Measurements from ENCODE around the gene COL26A1. TPM values are rescaled to one million over a fixed set of nuclear protein-coding genes. Genes with fewer than 3 reads are reported as not detected.

COL26A1 gene
- total and polyA plus RNA-seq, 4 donors = 0.05 to 4.7 (median 0.28) TPM

GRCh38 chr7:101422356-101423195 lies 59.9 kb downstream of the COL26A1 start:
- no peak for ATAC-seq (ENCODE audit: insufficient read depth, low FRiP score)
- Histone ChIP-seq H3K9ac (ENCODE audit: insufficient read depth in 1 of 2, low read length in 2 of 2) (no peak overlapping the region), H3K4me1 (ENCODE audit: control insufficient read depth in 5 of 5, insufficient read depth in 5 of 5, low read length in 5 of 5) (no peaks in the 10 kb centered on the region), H3K27me3 (ENCODE audit: control insufficient read depth in 3 of 3, insufficient read depth in 3 of 3, low read length in 2 of 3) (no peaks in the 10 kb centered on the region), H3K36me3 (ENCODE audit: control insufficient read depth in 4 of 4, insufficient read depth in 4 of 4, low read length in 4 of 4) (no peaks in the 10 kb centered on the region), H3K9me3 (ENCODE audit: control insufficient read depth in 4 of 4, insufficient read depth in 3 of 4, low read length in 3 of 4) (peaks cover 0 to 4% (median 0%) of the 10 kb centered on the region in 4 donors), H3K27ac (ENCODE audit: low read depth in 1 of 2, low read length in 1 of 2) (no peak overlapping the region), H3K4me3 (no peak overlapping the region)
- DNase-seq = peak in 1 of 3 donors; percentile 35
- TF ChIP-seq CTCF (IDR thresholded peaks at IDR 0.05; ENCODE audit: control extremely low read depth, extremely low read depth) = no peak
- 85 to 91% methylated on average over 11 of the region's 11 CpGs for WGBS, 2 donors

- DNase-seq (no peak), ATAC-seq (ENCODE audit: insufficient read depth, low FRiP score) (no peak)
- Histone ChIP-seq H3K9ac (ENCODE audit: insufficient read depth in 1 of 2, low read length in 2 of 2) (no peak overlapping the region), H3K4me1 (ENCODE audit: control insufficient read depth in 5 of 5, insufficient read depth in 5 of 5, low read length in 5 of 5) (no peaks in the 10 kb centered on the region), H3K27me3 (ENCODE audit: control insufficient read depth in 3 of 3, insufficient read depth in 3 of 3, low read length in 2 of 3) (no peaks in the 10 kb centered on the region), H3K4me3 (no peak overlapping the region), H3K36me3 (ENCODE audit: control insufficient read depth in 4 of 4, insufficient read depth in 4 of 4, low read length in 4 of 4) (no peaks in the 10 kb centered on the region), H3K9me3 (ENCODE audit: control insufficient read depth in 4 of 4, insufficient read depth in 3 of 4, low read length in 3 of 4) (peaks cover 0 to 4% (median 0%) of the 10 kb centered on the region in 4 donors), H3K27ac (ENCODE audit: low read depth in 1 of 2, low read length in 1 of 2) (no peak overlapping the region)
- WGBS, 2 donors = 85 to 86% methylated on average over 10 of the region's 10 CpGs
- no peak for TF ChIP-seq CTCF (IDR thresholded peaks at IDR 0.05; ENCODE audit: control extremely low read depth, extremely low read depth)
Measured at GRCh38 chr7:101426303-101427011, 63.8 kb downstream of the COL26A1 start.

GRCh38 chr7:101428093-101428866 lies 65.6 kb downstream of the COL26A1 start:
- Histone ChIP-seq H3K4me3 (no peak overlapping the region), H3K4me1 (ENCODE audit: control insufficient read depth in 5 of 5, insufficient read depth in 5 of 5, low read length in 5 of 5) (no peaks in the 10 kb centered on the region), H3K9ac (ENCODE audit: insufficient read depth in 1 of 2, low read length in 2 of 2) (no peak overlapping the region), H3K9me3 (ENCODE audit: control insufficient read depth in 4 of 4, insufficient read depth in 3 of 4, low read length in 3 of 4) (peaks cover 0 to 5% (median 0%) of the 10 kb centered on the region in 4 donors), H3K27me3 (ENCODE audit: control insufficient read depth in 3 of 3, insufficient read depth in 3 of 3, low read length in 2 of 3) (no peaks in the 10 kb centered on the region), H3K36me3 (ENCODE audit: control insufficient read depth in 4 of 4, insufficient read depth in 4 of 4, low read length in 4 of 4) (no peaks in the 10 kb centered on the region), H3K27ac (ENCODE audit: low read depth in 1 of 2, low read length in 1 of 2) (no peak overlapping the region)
- DNase-seq (no peak), ATAC-seq (ENCODE audit: insufficient read depth, low FRiP score) (no peak)
- TF ChIP-seq CTCF (IDR thresholded peaks at IDR 0.05; ENCODE audit: control extremely low read depth, extremely low read depth) = no peak
- WGBS, 2 donors = 79 to 80% methylated on average over 11 of the region's 11 CpGs
